GM23338 (cell line): ENCODE results near the gene LSM14B. TPM values are rescaled to one million over a fixed set of nuclear protein-coding genes. Genes with fewer than 3 reads are reported as not detected.

Source experiments
- ATAC-seq: fragments of 200-7000 bp; cut with Tn5 transposase; 3 replicates; pipeline ENCODE4 v1.9.1; 2020
- DNase-seq: peaks from one replicate; pipeline ENCODE4 v3.0.0-alpha.2; 2015; ENCODE audit warnings: low spot score
- H2AFZ ChIP-seq: fragments of 200-600 bp; sonication (generic); 2 replicates; pipeline ENCODE4 v1.8.0; 2016; ENCODE audit warnings: antibody characterized with exemption, mild to moderate bottlenecking, moderate library complexity
- H3F3A ChIP-seq: fragments of 200-600 bp; sonication (generic); replicated peaks from 2 replicates; pipeline ENCODE4 v1.8.0; 2017; ENCODE audit warnings: antibody characterized with exemption, mixed run types, low read depth
- H3K27ac ChIP-seq: fragments of 200-600 bp; sonication (generic); 2 replicates; pipeline ENCODE4 v1.6.1; 2016; ENCODE audit warnings: low read depth
- H3K27me3 ChIP-seq: fragments of 200-600 bp; sonication (generic); 2 replicates; pipeline ENCODE4 v1.8.0; 2016; ENCODE audit warnings: mild to moderate bottlenecking, mixed run types, moderate library complexity; ENCODE audit not compliant: insufficient read depth
- H3K36me3 ChIP-seq: fragments of 200-600 bp; sonication (generic); 2 replicates; pipeline ENCODE4 v1.8.0; 2016; ENCODE audit warnings: mild to moderate bottlenecking; ENCODE audit not compliant: insufficient read depth
- H3K4me1 ChIP-seq: fragments of 200-600 bp; sonication (generic); 2 replicates; pipeline ENCODE4 v1.8.0; 2016; ENCODE audit warnings: mild to moderate bottlenecking, moderate library complexity; ENCODE audit not compliant: insufficient read depth
- H3K4me2 ChIP-seq: fragments of 200-600 bp; sonication (generic); 2 replicates; pipeline ENCODE4 v1.7.1; 2017; ENCODE audit warnings: mixed run types
- H3K4me3 ChIP-seq: fragments of 200-600 bp; sonication (generic); 2 replicates; pipeline ENCODE4 v1.6.1; 2016; ENCODE audit warnings: mixed run types
- H3K79me2 ChIP-seq: fragments of 200-600 bp; sonication (generic); replicated peaks from 2 replicates; pipeline ENCODE4 v1.8.0; 2017; ENCODE audit warnings: mild to moderate bottlenecking; ENCODE audit not compliant: insufficient read depth
- H3K9me2 ChIP-seq: fragments of 200-600 bp; sonication (generic); 2 replicates; pipeline ENCODE4 v1.8.0; 2017; ENCODE audit not compliant: insufficient read depth
- H4K20me1 ChIP-seq: fragments of 200-600 bp; sonication (generic); replicated peaks from 2 replicates; pipeline ENCODE4 v1.8.0; 2017; ENCODE audit warnings: mild to moderate bottlenecking; ENCODE audit not compliant: insufficient read depth
- H3K27ac Mint-ChIP-seq: 2 replicates; pipeline ENCODE4 v1.8.0; 2020; ENCODE audit warnings: inconsistent platforms, mild to moderate bottlenecking, moderate library complexity, mixed read lengths
- H3K27me3 Mint-ChIP-seq: 3 replicates; pipeline ENCODE4 v1.8.0; 2022; ENCODE audit warnings: low read depth, mild to moderate bottlenecking, moderate library complexity, mixed read lengths, inconsistent platforms; ENCODE audit not compliant: insufficient read depth, poor library complexity
- H3K36me3 Mint-ChIP-seq: 3 replicates; pipeline ENCODE4 v1.8.0; 2021; ENCODE audit warnings: low read depth, mild to moderate bottlenecking, inconsistent platforms, moderate library complexity, mixed read lengths
- H3K4me1 Mint-ChIP-seq: 3 replicates; pipeline ENCODE4 v1.8.0; 2020; ENCODE audit warnings: mild to moderate bottlenecking, inconsistent platforms, mixed read lengths
- H3K4me3 Mint-ChIP-seq: 3 replicates; pipeline ENCODE4 v1.8.0; 2021; ENCODE audit warnings: moderate library complexity, mild to moderate bottlenecking, inconsistent platforms, mixed read lengths
- H3K9me3 Mint-ChIP-seq: 3 replicates; pipeline ENCODE4 v1.8.0; 2020; ENCODE audit warnings: moderate library complexity, mild to moderate bottlenecking, inconsistent platforms, mixed read lengths
- CREB1 ChIP-seq: fragments of 250-450 bp; sonication (Bioruptor Pico); IDR thresholded peaks from 2 replicates; pipeline ENCODE4 v1.5.0; 2020; ENCODE audit warnings: low read depth, mild to moderate bottlenecking, moderate library complexity
- CTCF ChIP-seq, 2 experiments: fragments of 200-600 bp in 1 of 2; sonication (generic) in 1 of 2; conservative IDR thresholded peaks; 2 replicates each; pipeline versions ENCODE4 v1.5.1 to v1.6.1; 2016 to 2017; ENCODE audit warnings: antibody characterized with exemption in 2 of 2, low read depth in 2 of 2, mild to moderate bottlenecking in 2 of 2, moderate library complexity in 1 of 2
- ETS1 ChIP-seq: IDR thresholded peaks from 2 replicates; pipeline ENCODE4 v1.6.1; 2016; ENCODE audit warnings: antibody characterized with exemption
- EZH2 ChIP-seq: fragments of 200-600 bp; sonication (generic); IDR thresholded peaks from one replicate; pipeline ENCODE4 v1.8.0; 2017; ENCODE audit warnings: antibody characterized with exemption, mild to moderate bottlenecking, low read depth; ENCODE audit not compliant: unreplicated experiment
- EZH2phosphoT487 ChIP-seq: fragments of 200-600 bp; sonication (generic); IDR thresholded peaks from one replicate; pipeline ENCODE4 v1.8.1; 2018; ENCODE audit warnings: antibody characterized with exemption; ENCODE audit not compliant: unreplicated experiment
- JUNB ChIP-seq: IDR thresholded peaks from one replicate; pipeline ENCODE4 v1.6.1; 2016; ENCODE audit warnings: antibody characterized with exemption; ENCODE audit not compliant: unreplicated experiment
- NANOG ChIP-seq: IDR thresholded peaks from 2 replicates; pipeline ENCODE4 v1.6.1; 2016; ENCODE audit warnings: antibody characterized with exemption, borderline replicate concordance
- POLR2AphosphoS5 ChIP-seq: IDR thresholded peaks from 2 replicates; pipeline ENCODE4 v1.6.1; 2016; ENCODE audit warnings: antibody characterized with exemption, low read depth
- REST ChIP-seq: IDR thresholded peaks from one replicate; pipeline ENCODE4 v1.6.1; 2018; ENCODE audit warnings: antibody characterized with exemption; ENCODE audit not compliant: unreplicated experiment
- ZNF114 ChIP-seq: fragments of 250-450 bp; sonication (Bioruptor Pico); IDR thresholded peaks from 2 replicates; pipeline ENCODE4 v1.5.0; 2020; ENCODE audit warnings: mild to moderate bottlenecking, moderate library complexity
- ZNF331 ChIP-seq: fragments of 250-450 bp; sonication (Bioruptor Pico); IDR thresholded peaks from 2 replicates; pipeline ENCODE4 v1.5.0; 2020; ENCODE audit warnings: low read depth, mild to moderate bottlenecking, moderate library complexity
- polyA plus RNA-seq: library from polyadenylated mRNA; unstranded; fragments of >200 nt; fragmentation: Nextera tagmentation; extraction: Ambion mirVana; gene quantifications from 2 replicates; pipeline ENCODE4 v1.2.1, GENCODE V29; 2016
- total RNA-seq: library from RNA; depleted of rRNA; stranded (reverse); fragments of >200 nt; shearing (Covaris generic); gene quantifications from 2 replicates; pipeline ENCODE4 v1.2.3, GENCODE V29; 2014

The LSM14B gene
- total and polyA plus RNA-seq, 2 experiments from 2014 or later: 9.6 to 55.7 TPM

- peaks cover 23% of the 10 kb centered on the region for H3K4me1 ChIP-seq
- H3K9me2 ChIP-seq: no peaks in the 10 kb centered on the region
- Mint-ChIP-seq H3K36me3 (peaks cover 41% of the 10 kb centered on the region), H3K9me3 (peaks cover 2% of the 10 kb centered on the region; the same call in 1 of the 3 replicates), H3K27ac (no peak overlapping the region), H3K4me3 (no peak overlapping the region), H3K4me1 (peaks cover 28% of the 10 kb centered on the region), H3K27me3 (peaks cover 3% of the 10 kb centered on the region)
- peaks cover 27% of the 10 kb centered on the region for H4K20me1 ChIP-seq
- no peak overlapping the region for H3K4me3 ChIP-seq
- H3K4me2 ChIP-seq: no peak overlapping the region
- TF ChIP-seq JUNB (no peak), CTCF (conservative IDR thresholded peaks at IDR 0.05; ENCODE audit: low read depth in 2 of 2) (no peak)
- no peak overlapping the region for H2AFZ ChIP-seq
- DNase-seq: no peak
- peaks cover 9% of the 10 kb centered on the region; the same call in 1 of the 2 replicates for H3K36me3 ChIP-seq
- peaks cover 51% of the 10 kb centered on the region for H3K79me2 ChIP-seq
- H3K27me3 ChIP-seq: no peaks in the 10 kb centered on the region
- H3K27ac ChIP-seq: no peak overlapping the region
- H3F3A ChIP-seq: peaks cover 10% of the 10 kb centered on the region; the same call in 1 of the 2 replicates
- ATAC-seq: no peak
These were observed 36.3 kb downstream of the LSM14B start for GRCh38 chr20:62158541-62158940.

- no peaks in the 10 kb centered on the region for H3K9me3 Mint-ChIP-seq
- DNase-seq (no peak), ATAC-seq (no peak)
- H3K4me1 Mint-ChIP-seq: peaks cover 24% of the 10 kb centered on the region
- Histone ChIP-seq H3K4me2 (no peak overlapping the region), H3F3A (peaks cover 8% of the 10 kb centered on the region; the same call in 1 of the 2 replicates), H4K20me1 (peaks cover 23% of the 10 kb centered on the region), H3K27me3 (no peaks in the 10 kb centered on the region), H3K27ac (no peak overlapping the region), H3K9me2 (no peaks in the 10 kb centered on the region), H2AFZ (no peak overlapping the region), H3K79me2 (peaks cover 46% of the 10 kb centered on the region), H3K4me3 (no peak overlapping the region), H3K4me1 (peaks cover 23% of the 10 kb centered on the region), H3K36me3 (peaks cover 9% of the 10 kb centered on the region; the same call in 1 of the 2 replicates)
- peaks cover 41% of the 10 kb centered on the region for H3K36me3 Mint-ChIP-seq
- H3K4me3 Mint-ChIP-seq: no peak overlapping the region
- peaks cover 6% of the 10 kb centered on the region for H3K27me3 Mint-ChIP-seq
- H3K27ac Mint-ChIP-seq: no peak overlapping the region
- no peak for TF ChIP-seq CTCF (conservative IDR thresholded peaks at IDR 0.05; ENCODE audit: low read depth in 2 of 2)
- TF ChIP-seq ZNF331 (CRISPR knock-in tag): no peak
- TF ChIP-seq ZNF114 (CRISPR knock-in tag): no peak
- no peak for TF ChIP-seq REST
- TF ChIP-seq JUNB: no peak
- no peak for TF ChIP-seq ETS1
- TF ChIP-seq EZH2phosphoT487: no peak
- TF ChIP-seq CREB1 (CRISPR knock-in tag): no peak
- no peak for TF ChIP-seq POLR2AphosphoS5
- TF ChIP-seq EZH2: no peak
- no peak for TF ChIP-seq NANOG
These were observed 36.8 kb downstream of the LSM14B start for GRCh38 chr20:62159052-62159451.
